ENCODE measurements around the gene CDIPT.
"Not testable (repeated sequence)": the region's sequence is repeated elsewhere in the genome, so short reads cannot be mapped to it uniquely, and the experiment has no call there.

Gene CDIPT

GRCh38 chr16:29894352-29894751 is 31.3 kb upstream of the CDIPT start:
- no peak for DNase-seq

GRCh38 chr16:29893553-29893952 is 30.5 kb upstream of the CDIPT start:
- no peak for DNase-seq

DNA sequence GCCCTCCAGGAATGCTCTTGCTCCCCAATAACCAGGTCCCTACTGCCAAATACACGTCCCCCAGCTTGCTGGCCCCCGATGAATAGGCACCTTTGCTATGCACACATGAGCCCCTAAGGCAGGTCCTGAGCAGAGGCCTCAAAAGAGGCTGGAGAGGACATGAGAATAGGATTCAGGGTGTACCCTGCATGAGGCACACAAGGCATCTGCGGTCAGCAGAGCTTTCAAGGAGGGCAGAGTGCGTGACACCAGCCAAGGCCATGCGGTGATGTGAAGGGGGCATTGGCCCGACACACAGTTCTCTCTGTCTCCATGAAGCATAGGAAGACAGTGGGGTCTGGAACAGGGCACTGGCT is 29.4 kb upstream of the CDIPT start:
- no peak for DNase-seq

- no peak for DNase-seq
Observed at GRCh38 chr16:29891525-29892457, 28.8 kb upstream of the CDIPT start.

GRCh38 chr16:29889372-29889771 is 26.3 kb upstream of the CDIPT start:
- DNase-seq: not testable (repeated sequence)

- no peak for DNase-seq
Observed at GRCh38 chr16:29883987-29884386, 21.0 kb upstream of the CDIPT start.

GRCh38 chr16:29881050-29881449 is 18.0 kb upstream of the CDIPT start:
- DNase-seq: no peak

- no peak for DNase-seq
Observed at GRCh38 chr16:29878172-29878571, 15.1 kb upstream of the CDIPT start.

DNA sequence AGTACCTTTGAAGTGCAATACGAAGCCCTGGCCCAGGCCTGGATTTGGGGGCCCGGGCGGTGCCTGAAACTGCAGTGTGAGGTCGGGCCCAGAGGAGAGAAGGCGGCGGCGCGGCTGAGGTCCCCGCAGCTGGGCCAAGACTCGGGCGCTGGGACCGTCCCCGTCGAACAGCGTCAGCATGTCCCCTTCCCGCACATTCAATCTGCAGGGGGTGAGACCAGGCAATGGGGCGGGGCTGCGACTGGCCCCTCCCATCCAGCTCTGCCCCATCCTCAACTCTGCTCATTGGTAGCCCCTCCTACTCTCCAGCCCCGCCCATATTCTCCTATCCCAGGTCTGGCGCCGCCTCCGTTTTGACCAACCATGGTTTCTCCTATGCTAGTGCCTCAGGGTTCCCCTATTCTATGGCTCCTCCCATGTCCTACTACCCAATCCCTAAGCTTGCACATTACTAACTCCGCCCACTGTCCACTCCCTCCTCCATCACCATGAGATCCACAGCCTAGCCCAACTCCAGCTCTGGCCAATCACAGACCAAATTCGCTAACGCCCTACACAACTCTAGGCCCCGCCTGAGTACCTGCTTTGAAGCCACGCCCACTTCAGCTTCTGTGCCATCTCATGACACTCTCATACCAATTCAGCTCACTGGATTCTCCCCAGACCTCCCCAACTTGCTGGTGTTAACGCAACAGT is 14.4 kb upstream of the CDIPT start:
- no peak for DNase-seq

GRCh38 chr16:29876594-29877249 is 13.7 kb upstream of the CDIPT start:
- no peak for DNase-seq

DNA sequence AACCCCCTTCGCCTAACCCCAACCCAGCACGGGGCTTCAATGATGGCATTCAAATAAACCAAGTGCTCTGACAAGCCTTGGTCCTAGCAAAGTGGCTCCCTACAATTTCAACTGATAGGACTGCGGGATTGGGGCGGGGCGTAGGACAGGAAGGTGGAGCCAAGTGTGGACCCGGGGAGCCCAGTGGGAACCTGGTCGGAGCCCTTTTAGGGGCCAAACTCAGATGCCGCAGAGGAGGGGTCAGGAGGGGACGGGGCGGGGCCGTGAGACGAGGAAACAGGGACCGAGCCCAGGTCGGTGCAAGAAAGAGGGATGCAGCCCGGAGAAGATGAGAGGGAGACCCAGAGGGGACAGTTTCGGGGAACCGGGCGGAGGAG is 13.2 kb upstream of the CDIPT start:
- no peak for DNase-seq

GRCh38 chr16:29875206-29875605 is 12.2 kb upstream of the CDIPT start:
- no peak for DNase-seq

DNA sequence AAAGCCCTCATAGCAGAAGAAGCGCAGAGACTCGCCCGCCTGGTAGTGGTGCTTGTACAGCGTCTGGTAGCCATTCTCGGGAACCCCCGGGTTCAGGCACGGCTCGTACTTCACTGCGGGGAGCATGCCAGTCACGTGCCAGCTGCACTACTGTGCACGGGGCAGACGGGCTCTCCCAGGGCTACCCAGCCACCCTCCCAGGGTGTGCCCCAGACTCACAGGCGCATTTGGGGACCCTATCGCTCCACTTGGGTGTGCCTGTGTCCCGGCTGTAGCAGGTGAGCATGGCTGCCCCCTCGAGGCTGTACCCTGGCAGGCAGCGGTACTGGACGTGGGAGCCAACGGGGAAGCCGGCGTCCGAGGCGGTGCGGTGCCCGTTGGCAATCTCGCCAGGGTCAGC is 10.3 kb upstream of the CDIPT start:
- no peak for DNase-seq

- DNase-seq: no peak
Observed at GRCh38 chr16:29871822-29872546, 9.0 kb upstream of the CDIPT start.

DNA sequence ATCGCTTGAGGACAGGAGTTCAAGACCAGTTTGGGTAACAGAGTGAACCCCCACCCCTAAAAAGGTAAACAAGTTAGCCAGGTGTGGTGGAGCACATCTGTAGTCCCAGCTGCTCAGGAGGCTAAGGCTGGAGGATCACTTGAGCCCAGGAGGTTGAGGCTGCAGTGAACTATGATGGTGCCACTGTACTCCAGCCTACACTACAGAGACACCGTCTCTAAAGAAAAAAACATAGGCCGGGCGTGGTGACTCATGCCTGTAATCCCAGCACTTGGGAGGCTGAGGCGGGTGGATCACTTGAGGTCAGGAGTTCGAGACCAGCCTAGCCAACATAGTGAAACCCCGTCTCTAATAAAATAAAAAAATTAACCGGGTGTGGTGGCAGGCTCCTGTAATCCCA is 6.0 kb upstream of the CDIPT start:
- not testable (repeated sequence) for DNase-seq

DNA sequence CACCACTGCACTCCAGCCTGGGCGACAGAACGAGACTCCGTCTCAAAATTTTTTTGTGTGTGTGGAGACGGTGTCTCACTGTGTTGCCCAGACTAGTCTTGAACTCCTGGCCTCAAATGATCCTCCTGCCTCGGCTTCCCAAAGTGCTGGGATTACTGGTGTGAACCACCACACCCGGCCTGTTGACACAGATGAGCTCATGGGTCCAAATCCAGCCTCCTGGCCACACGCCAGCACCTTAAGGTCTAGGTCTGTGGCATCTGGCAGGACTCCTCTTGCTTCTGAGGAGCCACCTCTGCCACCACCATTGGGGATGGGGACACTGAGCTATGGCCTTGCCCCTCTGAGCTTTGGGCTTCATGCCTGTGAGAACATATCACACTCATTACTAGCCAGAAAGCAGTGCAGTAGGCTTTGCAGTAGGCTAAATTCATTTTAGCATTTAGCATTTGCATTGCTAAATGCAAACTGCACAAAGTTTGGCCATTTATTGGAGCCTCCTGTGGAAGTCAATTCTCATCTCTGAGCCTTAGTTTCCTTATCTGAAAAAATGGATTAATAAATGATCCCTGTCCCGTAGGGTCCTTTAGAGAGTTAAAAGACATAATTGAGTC is 5.5 kb upstream of the CDIPT start:
- DNase-seq: no peak

- no peak for DNase-seq
Observed at GRCh38 chr16:29864205-29864604, 1.2 kb upstream of the CDIPT start.

- DNase-seq: no peak
Observed at GRCh38 chr16:29863669-29863984, 601 bp upstream of the CDIPT start.

GRCh38 chr16:29862383-29862883 is 593 bp downstream of the CDIPT start:
- peak in 1 of 2 experiments; percentile 9 for DNase-seq

DNA sequence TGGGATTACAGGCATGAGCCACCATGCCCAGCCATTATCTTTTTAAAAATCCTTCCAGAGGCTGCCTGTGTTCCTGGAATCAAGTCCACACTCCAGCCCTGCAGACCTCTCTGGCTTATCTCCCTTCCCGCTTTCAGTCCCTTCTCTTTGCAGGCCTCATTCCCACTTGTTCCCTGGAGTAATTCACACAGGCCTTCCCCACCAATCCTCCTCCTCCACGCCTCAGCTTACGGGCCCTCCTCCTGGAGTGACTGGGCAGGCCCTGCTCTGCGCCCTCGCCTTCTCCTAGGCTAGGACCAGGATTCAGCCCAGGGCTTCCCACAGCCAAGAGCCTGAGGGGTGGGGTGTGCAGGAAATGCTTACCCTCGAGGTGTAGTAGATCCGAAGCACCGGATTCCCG is 2.8 kb downstream of the CDIPT start:
- no peak for DNase-seq

- DNase-seq: no peak
Observed at GRCh38 chr16:29858974-29859373, 4.1 kb downstream of the CDIPT start.

- DNase-seq: no peak
Observed at GRCh38 chr16:29858149-29858849, 4.7 kb downstream of the CDIPT start.

Data from cerebellar nuclear complex (tissue), 1 donor.